Right atrium auricular region (tissue), 2 donors: ENCODE data around the gene NOS1AP. TPM values are rescaled to one million over a fixed set of nuclear protein-coding genes. Genes with fewer than 3 reads are reported as not detected.

Experiments used
- DNase-seq: peaks from one replicate; pipeline ENCODE4 v3.0.0-alpha.2; 2019; ENCODE audit warnings: low spot score
- H3K27ac ChIP-seq, 2 donors: fragments of 200-600 bp; sonication (generic); 1 replicate in 1 of 2; 2 replicates in 1 of 2; pipeline ENCODE4 v1.5.1; 2016 to 2019
- H3K27me3 ChIP-seq, 2 donors: fragments of 200-600 bp; sonication (generic); one replicate each; pipeline versions ENCODE4 v1.5.1 to v1.6.0; 2017 to 2019
- H3K36me3 ChIP-seq: fragments of 200-600 bp; sonication (generic); one replicate; pipeline ENCODE4 v1.5.1; 2016
- H3K4me1 ChIP-seq, 2 donors: fragments of 200-600 bp; sonication (generic); one replicate each; pipeline versions ENCODE4 v1.5.1 to v1.6.0; 2017 to 2019
- H3K4me3 ChIP-seq, 2 donors: fragments of 200-600 bp; sonication (generic); 1 replicate in 1 of 2; 2 replicates in 1 of 2; pipeline ENCODE4 v1.5.1; 2017 to 2019; ENCODE audit warnings: mild to moderate bottlenecking in 1 of 2, moderate library complexity in 1 of 2
- H3K9me3 ChIP-seq, 2 donors: fragments of 200-600 bp; sonication (generic); one replicate each; pipeline ENCODE4 v1.5.1; 2019
- total RNA-seq, 2 donors: library from RNA; depleted of rRNA; stranded (reverse); fragments of >200 nt; gene quantifications; one replicate each; pipeline ENCODE4 v1.1.0, GENCODE V29; 2016
- TF ChIP-seq, protein P1 (sequence below), 2 donors: fragments of 200-600 bp; sonication (generic); IDR thresholded peaks; one replicate each; pipeline ENCODE4 v1.5.1; 2019; ENCODE audit warnings: antibody characterized with exemption in 2 of 2

Gene NOS1AP
- total RNA-seq, 2 donors from 2014 or later, result 2.2 to 2.4 TPM

DNA sequence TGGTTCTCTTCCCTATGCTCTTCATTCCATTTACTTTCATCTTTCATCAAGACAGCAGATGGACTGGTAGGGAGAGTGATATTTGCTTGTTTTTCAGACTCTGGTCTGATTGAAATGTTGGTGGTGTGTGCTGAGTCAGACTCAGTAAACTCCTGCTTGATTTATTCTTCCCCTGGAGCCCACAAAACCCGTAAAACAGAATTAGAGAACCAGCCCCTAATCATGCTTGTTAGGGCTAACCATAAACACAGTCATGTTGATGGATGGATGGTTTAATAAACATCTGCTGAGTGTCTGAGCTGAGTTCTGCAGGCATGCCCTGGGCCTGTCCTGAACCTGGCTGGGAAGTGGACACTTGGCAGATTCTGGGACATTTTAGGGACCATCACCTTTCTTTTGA, 24.8 kb downstream of the NOS1AP start:
- H3K4me1 ChIP-seq, result peaks cover 0 to 10% of the 10 kb centered on the region in 2 donors
- H3K4me3 ChIP-seq, result no peak overlapping the region
- H3K36me3 ChIP-seq, result no peaks in the 10 kb centered on the region
- no peak for DNase-seq
- H3K27me3 ChIP-seq, result no peaks in the 10 kb centered on the region
- H3K9me3 ChIP-seq, result peaks cover 0 to 6% of the 10 kb centered on the region in 2 donors
- TF ChIP-seq, protein P1, sequence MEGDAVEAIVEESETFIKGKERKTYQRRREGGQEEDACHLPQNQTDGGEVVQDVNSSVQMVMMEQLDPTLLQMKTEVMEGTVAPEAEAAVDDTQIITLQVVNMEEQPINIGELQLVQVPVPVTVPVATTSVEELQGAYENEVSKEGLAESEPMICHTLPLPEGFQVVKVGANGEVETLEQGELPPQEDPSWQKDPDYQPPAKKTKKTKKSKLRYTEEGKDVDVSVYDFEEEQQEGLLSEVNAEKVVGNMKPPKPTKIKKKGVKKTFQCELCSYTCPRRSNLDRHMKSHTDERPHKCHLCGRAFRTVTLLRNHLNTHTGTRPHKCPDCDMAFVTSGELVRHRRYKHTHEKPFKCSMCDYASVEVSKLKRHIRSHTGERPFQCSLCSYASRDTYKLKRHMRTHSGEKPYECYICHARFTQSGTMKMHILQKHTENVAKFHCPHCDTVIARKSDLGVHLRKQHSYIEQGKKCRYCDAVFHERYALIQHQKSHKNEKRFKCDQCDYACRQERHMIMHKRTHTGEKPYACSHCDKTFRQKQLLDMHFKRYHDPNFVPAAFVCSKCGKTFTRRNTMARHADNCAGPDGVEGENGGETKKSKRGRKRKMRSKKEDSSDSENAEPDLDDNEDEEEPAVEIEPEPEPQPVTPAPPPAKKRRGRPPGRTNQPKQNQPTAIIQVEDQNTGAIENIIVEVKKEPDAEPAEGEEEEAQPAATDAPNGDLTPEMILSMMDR (IDR thresholded peaks at IDR 0.05), result no peak
- H3K27ac ChIP-seq, result no peak overlapping the region

DNA sequence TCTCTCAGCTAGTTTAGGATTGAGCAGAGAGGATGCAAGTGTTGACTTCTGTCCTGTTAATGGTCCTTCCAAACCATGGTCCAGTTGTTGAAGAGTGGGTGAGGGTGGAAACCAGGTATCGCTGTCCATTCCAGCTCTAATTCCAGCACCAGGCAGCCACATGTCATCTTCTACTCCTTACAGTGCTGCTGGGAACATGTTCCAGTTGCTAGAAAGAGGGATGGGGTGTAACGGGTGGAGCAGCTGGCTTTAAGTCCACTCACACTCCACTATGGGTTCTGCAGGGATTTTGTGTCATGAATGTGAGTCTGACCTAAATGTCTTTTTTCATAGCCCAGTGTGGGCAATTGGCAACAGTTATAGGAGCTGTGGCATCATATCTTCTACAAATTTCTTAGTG, 25.2 kb downstream of the NOS1AP start:
- TF ChIP-seq, protein P1 (IDR thresholded peaks at IDR 0.05), result no peak
- Histone ChIP-seq H3K4me1 (peaks cover 0 to 10% of the 10 kb centered on the region in 2 donors), H3K27me3 (no peaks in the 10 kb centered on the region), H3K27ac (no peak overlapping the region), H3K36me3 (no peaks in the 10 kb centered on the region), H3K9me3 (peaks cover 0 to 2% of the 10 kb centered on the region in 2 donors), H3K4me3 (no peak overlapping the region)
- DNase-seq, result no peak

- DNase-seq, result no peak
- Histone ChIP-seq H3K4me1 (peaks cover 0 to 4% of the 10 kb centered on the region in 2 donors), H3K9me3 (no peaks in the 10 kb centered on the region), H3K27me3 (no peaks in the 10 kb centered on the region), H3K27ac (no peak overlapping the region), H3K36me3 (no peaks in the 10 kb centered on the region), H3K4me3 (no peak overlapping the region)
- TF ChIP-seq, protein P1 (IDR thresholded peaks at IDR 0.05), result no peak
Measured at GRCh38 chr1:162107911-162108310, 38.4 kb downstream of the NOS1AP start.

GRCh38 chr1:162108426-162108825, 38.9 kb downstream of the NOS1AP start:
- TF ChIP-seq, protein P1 (IDR thresholded peaks at IDR 0.05), result no peak
- no peaks in the 10 kb centered on the region for H3K36me3 ChIP-seq
- no peak overlapping the region for H3K27ac ChIP-seq
- peaks cover 0 to 4% of the 10 kb centered on the region in 2 donors for H3K4me1 ChIP-seq
- H3K27me3 ChIP-seq, result no peaks in the 10 kb centered on the region
- no peak for DNase-seq
- no peaks in the 10 kb centered on the region for H3K9me3 ChIP-seq
- no peak overlapping the region for H3K4me3 ChIP-seq

DNA sequence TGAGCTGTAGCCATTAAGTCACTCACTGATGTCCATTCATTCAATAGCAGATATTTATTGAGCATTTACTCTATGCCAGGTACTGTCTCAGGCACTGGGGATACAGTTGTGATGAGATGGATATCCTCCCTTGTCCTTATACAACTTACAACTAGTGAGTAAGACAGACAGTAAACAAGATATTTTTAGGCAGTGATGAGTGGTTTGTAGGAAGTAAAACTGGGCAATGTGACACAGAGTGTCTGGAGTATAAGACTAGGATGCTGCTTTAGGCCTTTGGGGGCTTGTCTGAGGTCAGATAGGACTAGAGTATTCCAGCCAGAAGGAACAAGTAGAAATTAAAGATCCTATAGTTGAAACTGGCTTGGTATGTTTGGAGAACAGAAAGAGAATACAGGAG, 41.4 kb downstream of the NOS1AP start:
- Histone ChIP-seq H3K27ac (no peak overlapping the region), H3K9me3 (no peaks in the 10 kb centered on the region), H3K4me3 (no peak overlapping the region), H3K4me1 (peaks cover 0 to 4% of the 10 kb centered on the region in 2 donors), H3K27me3 (no peaks in the 10 kb centered on the region), H3K36me3 (no peaks in the 10 kb centered on the region)
- TF ChIP-seq, protein P1 (IDR thresholded peaks at IDR 0.05), result no peak
- no peak for DNase-seq

- TF ChIP-seq, protein P1 (IDR thresholded peaks at IDR 0.05), result no peak
- Histone ChIP-seq H3K9me3 (no peaks in the 10 kb centered on the region), H3K27me3 (no peaks in the 10 kb centered on the region), H3K4me3 (no peak overlapping the region), H3K27ac (no peak overlapping the region), H3K36me3 (no peaks in the 10 kb centered on the region), H3K4me1 (peaks cover 0 to 4% of the 10 kb centered on the region in 2 donors)
- DNase-seq, result no peak
Measured at GRCh38 chr1:162111572-162111971, 42.1 kb downstream of the NOS1AP start.
